ENCODE measurements around the gene MED27. TPM values are rescaled to one million over a fixed set of nuclear protein-coding genes. Genes with fewer than 3 reads are reported as not detected.

MED27 gene
- polyA plus RNA-seq, 4 donors: 10.8 to 17.8 (median 11.0) TPM

DNA sequence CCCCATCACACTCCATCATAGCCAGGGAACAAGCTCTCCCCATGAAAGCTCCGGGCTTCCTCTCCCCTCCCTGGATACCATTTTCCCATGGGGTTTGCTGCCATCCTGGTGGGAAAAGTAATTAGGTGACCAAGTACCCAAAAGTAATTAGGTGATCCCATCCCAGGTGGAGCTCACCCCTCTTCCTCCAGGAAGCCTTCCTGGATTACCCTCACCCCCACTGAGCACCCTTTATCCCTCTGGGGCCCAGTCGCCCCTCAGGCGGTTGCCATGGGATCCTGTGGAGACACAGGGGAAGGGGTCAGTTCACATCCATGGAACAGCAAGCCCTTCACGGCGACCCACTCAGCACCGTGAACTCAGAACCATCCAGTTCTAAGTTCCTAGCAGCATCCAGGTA, 265.0 kb downstream of the MED27 start:
- WGBS, 3 donors: 88 to 93% (median 88%) methylated on average over 6 of the region's 6 CpGs
- Histone ChIP-seq H3K27ac (ENCODE audit: low read depth in 1 of 3, low read length in 2 of 3) (no peak overlapping the region), H3K9me3 (ENCODE audit: control insufficient read depth in 2 of 2, insufficient read depth in 1 of 2, low read depth in 1 of 2, low read length in 1 of 2) (no peaks in the 10 kb centered on the region), H3K4me1 (ENCODE audit: control insufficient read depth in 3 of 3, insufficient read depth in 2 of 3, low read depth in 1 of 3, low read length in 2 of 3) (no peaks in the 10 kb centered on the region), H3K4me3 (ENCODE audit: low read depth in 1 of 3, low read length in 3 of 3) (no peak overlapping the region), H3K36me3 (ENCODE audit: control insufficient read depth in 3 of 3, insufficient read depth in 2 of 3, low read depth in 1 of 3, low read length in 3 of 3) (no peaks in the 10 kb centered on the region), H3K27me3 (ENCODE audit: control insufficient read depth in 3 of 3, insufficient read depth in 3 of 3, low read length in 3 of 3) (peaks cover 0 to 6% (median 2%) of the 10 kb centered on the region in 3 donors)
- no peak for DNase-seq
- no peak for FAIRE-seq

DNA sequence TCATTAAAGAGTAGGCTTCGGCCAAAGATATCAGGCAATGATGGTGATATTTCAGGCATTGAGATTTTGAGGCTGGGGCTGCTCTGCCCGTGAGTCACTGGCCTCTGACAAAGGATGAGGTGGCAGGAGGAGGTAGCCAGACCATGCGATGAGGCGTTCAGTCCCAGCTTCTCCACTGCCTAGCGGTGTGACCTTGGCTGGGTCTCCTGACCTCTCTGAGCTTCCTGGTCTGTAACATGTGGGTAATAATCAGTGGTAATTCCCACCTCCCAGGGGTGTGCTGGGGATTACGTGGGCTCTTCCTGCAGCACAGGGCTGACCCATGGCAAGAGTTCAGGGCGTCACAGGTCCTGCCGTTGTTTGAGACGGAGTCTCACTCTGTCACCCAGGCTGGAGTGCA, 266.6 kb downstream of the MED27 start:
- 70 to 81% (median 70%) methylated on average over 9 of the region's 9 CpGs for WGBS, 3 donors
- Histone ChIP-seq H3K4me3 (ENCODE audit: low read depth in 1 of 3, low read length in 3 of 3) (no peak overlapping the region), H3K36me3 (ENCODE audit: control insufficient read depth in 3 of 3, insufficient read depth in 2 of 3, low read depth in 1 of 3, low read length in 3 of 3) (no peaks in the 10 kb centered on the region), H3K27me3 (ENCODE audit: control insufficient read depth in 3 of 3, insufficient read depth in 3 of 3, low read length in 3 of 3) (peaks cover 0 to 9% (median 2%) of the 10 kb centered on the region in 3 donors), H3K4me1 (ENCODE audit: control insufficient read depth in 3 of 3, insufficient read depth in 2 of 3, low read depth in 1 of 3, low read length in 2 of 3) (no peaks in the 10 kb centered on the region), H3K9me3 (ENCODE audit: control insufficient read depth in 2 of 2, insufficient read depth in 1 of 2, low read depth in 1 of 2, low read length in 1 of 2) (no peaks in the 10 kb centered on the region), H3K27ac (ENCODE audit: low read depth in 1 of 3, low read length in 2 of 3) (no peak overlapping the region)
- DNase-seq (no peak), FAIRE-seq (no peak)

DNA sequence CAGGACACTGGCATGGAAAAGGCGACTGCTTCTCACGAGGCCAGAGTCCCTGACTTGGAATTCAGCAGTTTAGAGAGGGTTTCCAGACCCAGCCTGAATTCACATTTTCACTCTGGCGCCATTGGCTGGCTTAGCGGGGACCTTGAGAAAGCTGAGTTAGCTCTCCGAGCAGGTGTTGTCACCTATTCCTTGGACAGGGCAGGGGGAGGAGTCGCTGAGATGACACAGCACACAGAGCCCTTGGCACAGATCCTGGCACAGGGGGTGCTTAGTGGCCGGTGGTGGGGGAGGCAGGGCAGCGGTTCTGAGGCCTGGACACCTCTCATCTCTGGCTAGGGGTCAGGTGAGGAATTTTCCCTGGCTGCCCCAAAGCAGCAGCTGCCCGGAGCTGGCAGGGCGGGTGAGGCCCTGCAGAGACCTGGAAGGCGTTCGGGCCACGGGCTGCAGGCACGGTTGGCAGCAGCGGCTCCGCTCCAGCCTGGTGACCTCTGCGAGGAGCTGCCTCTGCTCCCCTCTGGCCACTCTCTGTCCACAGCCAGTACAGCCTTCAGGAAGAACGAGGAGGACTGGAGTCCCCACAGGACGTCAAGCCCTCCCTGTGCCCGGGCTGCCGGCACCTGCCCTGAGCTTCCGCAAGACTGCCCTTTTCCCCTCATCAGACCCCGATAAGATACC, 267.4 kb downstream of the MED27 start:
- no peaks in the 10 kb centered on the region for H3K4me1 ChIP-seq (ENCODE audit: control insufficient read depth in 3 of 3, insufficient read depth in 2 of 3, low read depth in 1 of 3, low read length in 2 of 3)
- no peak overlapping the region for H3K4me3 ChIP-seq (ENCODE audit: low read depth in 1 of 3, low read length in 3 of 3)
- no peaks in the 10 kb centered on the region for H3K36me3 ChIP-seq (ENCODE audit: control insufficient read depth in 3 of 3, insufficient read depth in 2 of 3, low read depth in 1 of 3, low read length in 3 of 3)
- H3K9me3 ChIP-seq (ENCODE audit: control insufficient read depth in 2 of 2, insufficient read depth in 1 of 2, low read depth in 1 of 2, low read length in 1 of 2): no peaks in the 10 kb centered on the region
- peaks cover 0 to 10% (median 2%) of the 10 kb centered on the region in 3 donors for H3K27me3 ChIP-seq (ENCODE audit: control insufficient read depth in 3 of 3, insufficient read depth in 3 of 3, low read length in 3 of 3)
- DNase-seq (no peak), FAIRE-seq (no peak)
- H3K27ac ChIP-seq (ENCODE audit: low read depth in 1 of 3, low read length in 2 of 3): no peak overlapping the region
- WGBS, 3 donors: 79 to 86% (median 80%) methylated on average over 23 of the region's 23 CpGs

DNA sequence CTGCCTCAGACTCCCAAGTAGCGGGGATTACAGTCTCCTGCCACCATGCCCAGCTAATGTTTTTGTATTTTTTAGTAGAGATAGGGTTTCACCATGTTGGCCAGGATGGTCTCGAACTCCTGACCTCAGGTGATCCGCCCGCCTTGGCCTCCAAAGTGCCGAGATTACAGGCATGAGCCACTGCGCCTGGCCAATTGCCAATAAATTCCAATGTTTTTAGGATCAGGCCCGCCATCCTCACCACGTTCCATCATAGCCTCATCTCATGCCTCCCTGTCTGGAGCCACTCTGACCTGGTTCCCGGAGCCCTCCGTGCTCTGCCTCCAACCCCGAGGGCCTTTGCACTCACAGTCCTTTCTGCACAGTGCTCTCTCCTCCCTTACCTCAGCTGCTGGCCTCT, 268.3 kb downstream of the MED27 start:
- no peaks in the 10 kb centered on the region for H3K4me1 ChIP-seq (ENCODE audit: control insufficient read depth in 3 of 3, insufficient read depth in 2 of 3, low read depth in 1 of 3, low read length in 2 of 3)
- no peak for FAIRE-seq
- peaks cover 0 to 10% (median 2%) of the 10 kb centered on the region in 3 donors for H3K27me3 ChIP-seq (ENCODE audit: control insufficient read depth in 3 of 3, insufficient read depth in 3 of 3, low read length in 3 of 3)
- DNase-seq: no peak
- H3K27ac ChIP-seq (ENCODE audit: low read depth in 1 of 3, low read length in 2 of 3): no peak overlapping the region
- no peaks in the 10 kb centered on the region for H3K9me3 ChIP-seq (ENCODE audit: control insufficient read depth in 2 of 2, insufficient read depth in 1 of 2, low read depth in 1 of 2, low read length in 1 of 2)
- H3K36me3 ChIP-seq (ENCODE audit: control insufficient read depth in 3 of 3, insufficient read depth in 2 of 3, low read depth in 1 of 3, low read length in 3 of 3): no peaks in the 10 kb centered on the region
- 57 to 74% (median 68%) methylated on average over 11 of the region's 11 CpGs for WGBS, 3 donors
- no peak overlapping the region for H3K4me3 ChIP-seq (ENCODE audit: low read depth in 1 of 3, low read length in 3 of 3)

DNA sequence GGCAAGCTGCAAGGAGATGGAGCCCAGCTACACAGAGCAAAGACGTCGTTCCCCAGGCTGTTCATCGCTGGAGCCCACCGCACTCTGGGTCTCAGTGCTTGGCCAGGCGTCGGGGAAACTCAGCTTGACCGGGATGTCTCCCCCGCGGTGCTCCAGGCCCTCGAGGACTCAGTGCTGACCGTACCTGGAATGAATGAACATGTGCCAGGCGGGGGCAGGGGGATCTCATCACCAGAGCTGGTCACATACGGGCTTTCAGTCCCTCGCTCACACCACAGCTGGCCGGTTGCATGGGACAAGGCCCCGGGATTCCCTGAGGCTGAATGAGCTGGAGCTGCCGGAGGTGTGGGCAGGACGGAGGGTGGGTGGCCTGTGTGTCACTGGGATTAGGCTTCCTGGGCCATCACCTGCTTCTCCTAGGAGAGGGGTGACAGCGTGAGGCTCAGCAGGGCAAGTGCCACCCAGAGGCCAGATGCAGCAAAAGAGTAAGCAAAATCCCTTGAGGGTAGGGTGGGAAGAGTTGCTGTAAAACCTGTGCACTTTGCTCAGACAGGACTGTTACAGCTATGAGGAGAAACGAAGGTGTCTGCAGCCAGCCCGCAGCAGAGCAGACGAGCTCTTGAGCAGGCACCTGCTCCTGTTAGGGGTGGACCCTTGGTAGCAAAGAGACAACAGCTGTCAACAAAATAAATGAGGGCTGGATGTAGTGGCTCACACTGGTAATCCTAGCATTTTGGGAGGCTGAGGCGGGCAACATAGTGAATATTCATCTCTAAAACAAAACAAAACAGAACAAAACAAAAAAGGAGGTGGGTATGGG, 269.1 kb downstream of the MED27 start:
- Histone ChIP-seq H3K27me3 (ENCODE audit: control insufficient read depth in 3 of 3, insufficient read depth in 3 of 3, low read length in 3 of 3) (peaks cover 0 to 10% (median 2%) of the 10 kb centered on the region in 3 donors), H3K4me1 (ENCODE audit: control insufficient read depth in 3 of 3, insufficient read depth in 2 of 3, low read depth in 1 of 3, low read length in 2 of 3) (no peaks in the 10 kb centered on the region), H3K36me3 (ENCODE audit: control insufficient read depth in 3 of 3, insufficient read depth in 2 of 3, low read depth in 1 of 3, low read length in 3 of 3) (no peaks in the 10 kb centered on the region), H3K27ac (ENCODE audit: low read depth in 1 of 3, low read length in 2 of 3) (no peak overlapping the region), H3K4me3 (ENCODE audit: low read depth in 1 of 3, low read length in 3 of 3) (no peak overlapping the region), H3K9me3 (ENCODE audit: control insufficient read depth in 2 of 2, insufficient read depth in 1 of 2, low read depth in 1 of 2, low read length in 1 of 2) (no peaks in the 10 kb centered on the region)
- FAIRE-seq (no peak), DNase-seq (peak in 1 of 2 donors; percentile 9)
- WGBS, 3 donors: 60 to 68% (median 67%) methylated on average over 23 of the region's 23 CpGs

Other genes starting within 250 kb of the MED27 start
- gene NTNG2, start 82.2 kb upstream of the MED27 start, polyA plus RNA-seq: under 1 TPM; 0.21 to 0.67 (median 0.43) TPM

Measured in small intestine (tissue), 7 donors.